H1 (cell line): ENCODE results near the gene LARP4B. TPM values are rescaled to one million over a fixed set of nuclear protein-coding genes. Genes with fewer than 3 reads are reported as not detected.

ENCODE experiments used
- CTCF ChIA-PET: fragments of 300-600 bp; sonication (Branson Sonifier 250); formaldehyde crosslinking; loops from one replicate; lab custom pipeline; 2021; ENCODE audit not compliant: partially characterized antibody; lab: Charles Lee
- POLR2A ChIA-PET: fragments of 300-600 bp; sonication (Branson Sonifier 250); formaldehyde crosslinking; loops from one replicate; lab custom pipeline; 2021; ENCODE audit warnings: inconsistent platforms; ENCODE audit not compliant: partially characterized antibody; lab: Charles Lee
- DNase-seq, 2 experiments: peaks; one replicate each; pipeline versions ENCODE4 v3.0.0 to v3.0.0-alpha.2; 2010 to 2022; ENCODE audit warnings: low spot score in 2 of 2, low read depth in 1 of 2, mixed read lengths in 1 of 2
- FAIRE-seq: peaks from 2 replicates; lab custom pipeline; 2011; peaks lifted over from hg19 to GRCh38; lab: Jason Lieb, UNC
- H2AFZ ChIP-seq: 2 replicates; pipeline ENCODE4 v1.8.1; 2012; ENCODE audit warnings: low read length, inconsistent platforms
- H2AK5ac ChIP-seq: 2 replicates; pipeline ENCODE4 v1.6.1; 2013; ENCODE audit warnings: low read depth, low read length
- H2BK120ac ChIP-seq: replicated peaks from 2 replicates; pipeline ENCODE3; 2013; ENCODE audit warnings: low read depth, low read length, inconsistent platforms
- H2BK12ac ChIP-seq: 2 replicates; pipeline ENCODE4 v1.6.1; 2013; ENCODE audit warnings: low read depth, low read length
- H2BK15ac ChIP-seq: 2 replicates; pipeline ENCODE4 v1.6.1; 2013; ENCODE audit warnings: low read length
- H2BK20ac ChIP-seq: 2 replicates; pipeline ENCODE4 v1.6.1; 2013; ENCODE audit warnings: low read length
- H2BK5ac ChIP-seq: 2 replicates; pipeline ENCODE4 v1.6.1; 2013; ENCODE audit warnings: low read depth, low read length
- H3K14ac ChIP-seq: 2 replicates; pipeline ENCODE4 v1.6.1; 2013; ENCODE audit warnings: inconsistent platforms; ENCODE audit not compliant: insufficient read length
- H3K18ac ChIP-seq: 2 replicates; pipeline ENCODE4 v1.6.1; 2013; ENCODE audit warnings: low read length; ENCODE audit errors: extremely low read depth
- H3K23ac ChIP-seq: 2 replicates; pipeline ENCODE4 v1.6.1; 2013; ENCODE audit warnings: inconsistent platforms; ENCODE audit not compliant: insufficient read length
- H3K23me2 ChIP-seq: 2 replicates; pipeline ENCODE4 v1.6.1; 2013; ENCODE audit warnings: low read depth, low read length
- H3K27ac ChIP-seq: 2 replicates; pipeline ENCODE4 v1.6.1; 2011; ENCODE audit warnings: low read depth, low read length, inconsistent platforms
- H3K27me3 ChIP-seq, 4 experiments: replicated peaks in 1 of 4; 1 replicate in 1 of 4; 2 replicates in 3 of 4; pipeline versions ENCODE4 v1.6.1 to v1.8.1; 2011 to 2013; ENCODE audit warnings: low read length in 3 of 4, mild to moderate bottlenecking in 3 of 4, inconsistent platforms in 2 of 4, mixed read lengths in 2 of 4, moderate library complexity in 1 of 4; ENCODE audit not compliant: control insufficient read depth in 3 of 4, insufficient read depth in 3 of 4; ENCODE audit errors: extremely low read depth in 1 of 4
- H3K36me3 ChIP-seq, 4 experiments: 2 replicates each; pipeline versions ENCODE4 v1.6.1 to v1.8.1; 2011 to 2013; ENCODE audit warnings: mild to moderate bottlenecking in 4 of 4, low read length in 3 of 4, moderate library complexity in 2 of 4, control low read depth in 1 of 4, inconsistent platforms in 1 of 4; ENCODE audit not compliant: insufficient read depth in 4 of 4, control insufficient read depth in 2 of 4
- H3K4ac ChIP-seq: replicated peaks from 2 replicates; pipeline ENCODE3; 2013; ENCODE audit warnings: low read length, low read depth, mixed read lengths, inconsistent platforms; ENCODE audit not compliant: insufficient read length
- H3K4me1 ChIP-seq, 4 experiments: replicated peaks in 1 of 4; 1 replicate in 1 of 4; 2 replicates in 3 of 4; pipeline versions ENCODE4 v1.6.1 to v1.8.1; 2011 to 2013; ENCODE audit warnings: low read length in 3 of 4, inconsistent platforms in 2 of 4, mixed read lengths in 1 of 4; ENCODE audit not compliant: insufficient read depth in 4 of 4, control insufficient read depth in 3 of 4
- H3K4me2 ChIP-seq, 2 experiments: 2 replicates each; pipeline versions ENCODE4 v1.6.1 to v1.8.1; 2011 to 2013; ENCODE audit warnings: low read depth in 2 of 2, low read length in 2 of 2, control low read depth in 1 of 2, inconsistent platforms in 1 of 2, mild to moderate bottlenecking in 1 of 2; ENCODE audit not compliant: insufficient read depth in 1 of 2
- H3K4me3 ChIP-seq, 4 experiments: fragments of 200-600, 300-600 bp in 1 of 4; sonication (generic), shearing (Covaris generic), sonication (Bioruptor Twin) in 1 of 4; 2 replicates each; pipeline versions ENCODE4 v1.5.1 to v1.8.1; 2011 to 2016; ENCODE audit warnings: low read length in 4 of 4, low read depth in 3 of 4, control low read depth in 2 of 4, inconsistent platforms in 2 of 4, mild to moderate bottlenecking in 2 of 4, mixed read lengths in 1 of 4, moderate library complexity in 1 of 4; ENCODE audit not compliant: insufficient read depth in 2 of 4; ENCODE audit errors: extremely low read depth in 1 of 4
- H3K56ac ChIP-seq: replicated peaks from 2 replicates; pipeline ENCODE3; 2013; ENCODE audit warnings: low read depth, mild to moderate bottlenecking, mixed read lengths, low read length, inconsistent platforms; ENCODE audit not compliant: insufficient read length
- H3K79me1 ChIP-seq: 2 replicates; pipeline ENCODE4 v1.6.1; 2013; ENCODE audit warnings: low read depth, low read length, control low read depth
- H3K79me2 ChIP-seq, 2 experiments: 2 replicates each; pipeline versions ENCODE4 v1.6.1 to v1.8.1; 2012 to 2013; ENCODE audit warnings: low read length in 2 of 2, mild to moderate bottlenecking in 2 of 2, inconsistent platforms in 1 of 2; ENCODE audit not compliant: insufficient read depth in 2 of 2, control insufficient read depth in 1 of 2
- H3K9ac ChIP-seq, 4 experiments: replicated peaks in 1 of 4; 1 replicate in 1 of 4; 2 replicates in 3 of 4; pipeline versions ENCODE4 v1.6.1 to v1.8.1; 2011 to 2013; ENCODE audit warnings: low read depth in 3 of 4, low read length in 3 of 4, control low read depth in 2 of 4, mild to moderate bottlenecking in 2 of 4, moderate library complexity in 2 of 4, inconsistent platforms in 1 of 4; ENCODE audit errors: extremely low read depth in 1 of 4
- H3K9me3 ChIP-seq, 2 experiments: 2 replicates each; pipeline versions ENCODE4 v1.6.1 to v1.8.1; 2012 to 2013; ENCODE audit warnings: mild to moderate bottlenecking in 2 of 2, moderate library complexity in 2 of 2, control low read depth in 1 of 2, inconsistent platforms in 1 of 2, low read depth in 1 of 2, low read length in 1 of 2, mixed read lengths in 1 of 2; ENCODE audit not compliant: insufficient read depth in 2 of 2
- H4K20me1 ChIP-seq, 2 experiments: replicated peaks in 1 of 2; 2 replicates each; pipeline versions ENCODE3 to v1.8.1; 2011 to 2013; ENCODE audit warnings: inconsistent platforms in 2 of 2, low read length in 2 of 2, mild to moderate bottlenecking in 1 of 2; ENCODE audit not compliant: insufficient read depth in 2 of 2, control insufficient read depth in 1 of 2
- H4K5ac ChIP-seq: 2 replicates; pipeline ENCODE4 v1.6.1; 2013; ENCODE audit warnings: low read length, low read depth, mixed read lengths, inconsistent platforms; ENCODE audit not compliant: insufficient read length
- H4K8ac ChIP-seq: 2 replicates; pipeline ENCODE4 v1.8.0; 2013; ENCODE audit warnings: mild to moderate bottlenecking, moderate library complexity, low read length, inconsistent platforms; ENCODE audit not compliant: insufficient read depth; ENCODE audit errors: extremely low read depth
- H4K91ac ChIP-seq: replicated peaks from 2 replicates; pipeline ENCODE3; 2013; ENCODE audit warnings: low read length, mixed read lengths, inconsistent platforms; ENCODE audit not compliant: insufficient read length
- ASH2L ChIP-seq: fragments of 200-600, 300-600 bp; sonication (generic); IDR thresholded peaks from one replicate; pipeline ENCODE4 v1.7.1; 2017; ENCODE audit warnings: low read length
- BACH1 ChIP-seq: IDR thresholded peaks from 2 replicates; pipeline ENCODE4 v1.6.1; 2012; ENCODE audit warnings: low read length, improper control_type of control experiment
- BCL11A ChIP-seq, 2 experiments: IDR thresholded peaks; one replicate each; pipeline ENCODE4 v1.6.1; 2011; ENCODE audit warnings: low read depth in 2 of 2, low read length in 2 of 2, mild to moderate bottlenecking in 2 of 2
- CEBPB ChIP-seq: IDR thresholded peaks from 2 replicates; pipeline ENCODE4 v1.6.1; 2012; ENCODE audit warnings: low read depth, low read length
- EGR1 ChIP-seq: IDR thresholded peaks from 2 replicates; pipeline ENCODE4 v1.6.1; 2011; ENCODE audit warnings: low read depth, low read length, borderline replicate concordance
- HDAC2 ChIP-seq, 2 experiments: fragments of 300-600 bp in 1 of 2; sonication (generic) in 1 of 2; IDR thresholded peaks; 2 replicates each; pipeline ENCODE4 v1.6.1; 2011 to 2012; ENCODE audit warnings: low read depth in 2 of 2, low read length in 2 of 2, mild to moderate bottlenecking in 2 of 2, moderate library complexity in 2 of 2, borderline replicate concordance in 1 of 2, inconsistent platforms in 1 of 2
- HDAC6 ChIP-seq: IDR thresholded peaks from one replicate; pipeline ENCODE4 v1.7.1; 2012; ENCODE audit warnings: low read depth, mild to moderate bottlenecking, inconsistent platforms, low read length, moderate library complexity
- JUN ChIP-seq: IDR thresholded peaks from 2 replicates; pipeline ENCODE4 v1.6.1; 2011; ENCODE audit warnings: low read depth, mild to moderate bottlenecking, improper control_type of control experiment, low read length
- NANOG ChIP-seq: IDR thresholded peaks from 2 replicates; pipeline ENCODE4 v1.6.1; 2011; ENCODE audit warnings: low read length, low read depth, mild to moderate bottlenecking, inconsistent platforms; ENCODE audit not compliant: insufficient read depth, poor library complexity, severe bottlenecking
- RXRA ChIP-seq: IDR thresholded peaks from 2 replicates; pipeline ENCODE4 v1.6.1; 2011; ENCODE audit warnings: low read depth, mild to moderate bottlenecking, low read length, moderate library complexity; ENCODE audit not compliant: insufficient read depth
- SP4 ChIP-seq: IDR thresholded peaks from 2 replicates; pipeline ENCODE4 v1.6.1; 2012; ENCODE audit warnings: low read length, inconsistent platforms
- TCF12 ChIP-seq: IDR thresholded peaks from 2 replicates; pipeline ENCODE4 v1.6.1; 2011; ENCODE audit warnings: low read depth, mild to moderate bottlenecking, low read length
- TEAD4 ChIP-seq: IDR thresholded peaks from 2 replicates; pipeline ENCODE4 v1.6.1; 2012; ENCODE audit warnings: low read depth, low read length, inconsistent platforms, mixed read lengths
- YY1 ChIP-seq: IDR thresholded peaks from 2 replicates; pipeline ENCODE4 v1.6.1; 2011; ENCODE audit warnings: low read depth, mild to moderate bottlenecking, low read length
- WGBS, 2 experiments: shearing (Covaris generic) in 1 of 2; methylation state at CpG; one replicate each; pipeline versions ENCODE4 v1.1.6 to v1.1.7; 2013 to 2015; ENCODE audit warnings: low lambda C conversion rate in 2 of 2, mixed read lengths in 2 of 2, inconsistent platforms in 1 of 2, low coverage in 1 of 2, missing lambda C conversion rate in 1 of 2; ENCODE audit not compliant: insufficient replicate concordance in 2 of 2, insufficient coverage in 1 of 2, insufficient read length in 1 of 2; ENCODE audit errors: extremely low coverage in 1 of 2, missing lambda C conversion rate in 1 of 2; 5-methylcytosine and 5-hydroxymethylcytosine counted together
- polyA plus RNA-seq, 7 experiments: library from polyadenylated mRNA; depleted of rRNA in 3 of 7; stranded (reverse) in 5 of 7; unstranded in 2 of 7; fragments of >200 nt in 5 of 7; fragments of 200-250 nt in 2 of 7; gene quantifications; 1 replicate in 5 of 7; 2 replicates in 1 of 7; 4 replicates in 1 of 7; pipeline versions ENCODE4 v1.2.1 to v1.2.3, GENCODE V29; 2011 to 2013; ENCODE audit warnings: missing spikeins in 2 of 7, mixed read lengths in 2 of 7
- total RNA-seq: library from RNA; stranded (reverse); fragmentation: NEBNext Ultra II Directional; extraction: Animal tissue kit (Norgen Biotek cat#: 25700); gene quantifications from 2 replicates; pipeline ENCODE4 v1.2.1, GENCODE V29; 2021

LARP4B gene
- total and polyA plus RNA-seq, 2 of the 8 experiments (the other 6 are each of a cell fraction or from before 2014, with no cell fraction given), result 20.1 to 78.6 TPM

DNA sequence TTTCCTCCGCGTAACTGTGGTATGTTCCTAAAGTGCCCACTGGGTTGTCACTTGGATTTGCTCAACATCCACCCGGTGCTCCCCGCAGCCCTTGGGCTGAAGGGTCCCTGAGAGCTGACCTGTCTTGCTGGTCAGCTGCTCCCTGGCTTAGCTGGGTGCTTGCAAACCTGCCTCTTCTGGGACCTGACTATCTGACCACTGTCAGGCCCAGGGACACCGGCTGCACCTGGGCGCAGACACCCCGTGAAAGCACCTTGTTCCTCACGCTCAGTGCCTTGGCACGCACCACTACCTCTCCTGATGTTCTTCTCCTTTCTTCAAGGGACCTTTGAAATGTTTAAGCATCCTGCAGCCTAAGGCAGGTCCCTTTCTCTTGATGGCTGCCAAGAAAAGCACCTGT, 26.6 kb upstream of the LARP4B start:
- H2BK20ac ChIP-seq, result no peak overlapping the region
- no peak overlapping the region for H3K4me2 ChIP-seq
- ChIA-PET CTCF (no interaction called here), POLR2A (interaction anchor here (0.8 kb wide), 1 partner anchor 16 kb away, joined by 3 read pairs; no protein-coding TSS in a partner anchor)
- DNase-seq (no peak), FAIRE-seq (no peak)
- no peak overlapping the region for H3K56ac ChIP-seq
- H2BK120ac ChIP-seq, result no peak overlapping the region
- no peaks in the 10 kb centered on the region; a peak in 2 of 7 replicates for H3K4me1 ChIP-seq
- H2AFZ ChIP-seq, result no peak overlapping the region
- no peaks in the 10 kb centered on the region; the same call in 1 of the 2 replicates for H3K23me2 ChIP-seq
- H2BK15ac ChIP-seq, result no peak overlapping the region
- no peak overlapping the region for H4K5ac ChIP-seq
- no peak overlapping the region for H3K14ac ChIP-seq
- no peak overlapping the region for H2BK12ac ChIP-seq
- no peaks in the 10 kb centered on the region for H3K79me2 ChIP-seq
- H3K18ac ChIP-seq, result no peak overlapping the region
- no peaks in the 10 kb centered on the region for H3K27me3 ChIP-seq
- no peaks in the 10 kb centered on the region for H4K20me1 ChIP-seq
- TF ChIP-seq RXRA (no peak), SP4 (no peak), HDAC2 (IDR thresholded peaks at IDR 0.05; ENCODE audit: borderline replicate concordance in 1 of 2, low read depth in 2 of 2, low read length in 2 of 2) (no peak), ASH2L (no peak), HDAC6 (no peak), NANOG (no peak), TCF12 (no peak), YY1 (no peak), JUN (no peak), TEAD4 (no peak), CEBPB (no peak), BACH1 (no peak), EGR1 (no peak), BCL11A (IDR thresholded peaks at IDR 0.05; ENCODE audit: low read depth in 2 of 2, low read length in 2 of 2) (no peak)
- H3K36me3 ChIP-seq, result no peaks in the 10 kb centered on the region
- H3K4me3 ChIP-seq, result no peak overlapping the region
- H2AK5ac ChIP-seq, result no peak overlapping the region
- no peak overlapping the region for H3K4ac ChIP-seq
- no peak overlapping the region for H4K8ac ChIP-seq
- no peak overlapping the region for H4K91ac ChIP-seq
- no peak overlapping the region for H3K9ac ChIP-seq
- H3K79me1 ChIP-seq, result no peaks in the 10 kb centered on the region
- 99% methylated on average over 9 of the region's 9 CpGs; no CpG with 5 or more reads in 1 of the 2 experiments for WGBS, 2 experiments
- no peak overlapping the region for H2BK5ac ChIP-seq
- H3K23ac ChIP-seq, result no peak overlapping the region
- peaks cover 0 to 2% of the 10 kb centered on the region in 2 experiments; a peak in 1 of 4 replicates for H3K9me3 ChIP-seq
- no peak overlapping the region for H3K27ac ChIP-seq
